Neural cell (in vitro differentiated cells): ENCODE data around the gene APOBEC3A. TPM values are rescaled to one million over a fixed set of nuclear protein-coding genes. Genes with fewer than 3 reads are reported as not detected.
"Not testable (repeated sequence)": the region's sequence is repeated elsewhere in the genome, so short reads cannot be mapped to it uniquely, and the experiment has no call there.

Source experiments
- H2AFZ ChIP-seq: fragments of 200-600, 300-800 bp; sonication (generic), shearing (Covaris generic); 2 replicates; pipeline ENCODE4 v1.6.0; 2014; ENCODE audit warnings: low read depth, mild to moderate bottlenecking, antibody characterized with exemption, low read length, moderate library complexity
- H3F3A ChIP-seq: fragments of 200-600 bp; shearing (Covaris generic); 2 replicates; pipeline ENCODE4 v1.6.1; 2016; ENCODE audit warnings: mild to moderate bottlenecking, moderate library complexity, mixed read lengths, antibody characterized with exemption, low read length; ENCODE audit not compliant: insufficient read depth, poor library complexity, severe bottlenecking
- H3K27ac ChIP-seq: fragments of 200-600, 300-800 bp; sonication (generic), shearing (Covaris generic); 2 replicates; pipeline ENCODE4 v1.5.1; 2014; ENCODE audit warnings: mild to moderate bottlenecking, low read length, moderate library complexity
- H3K27me3 ChIP-seq: fragments of 300-800, 200-600 bp; sonication (generic), shearing (Covaris generic); 2 replicates; pipeline ENCODE4 v1.6.0; 2014; ENCODE audit warnings: mild to moderate bottlenecking, low read depth, low read length, moderate library complexity; ENCODE audit not compliant: insufficient read depth
- H3K36me3 ChIP-seq: fragments of 300-800, 200-600 bp; sonication (generic), shearing (Covaris generic); 2 replicates; pipeline ENCODE4 v1.5.1; 2014; ENCODE audit warnings: mild to moderate bottlenecking, antibody characterized with exemption, low read length, moderate library complexity; ENCODE audit not compliant: insufficient read depth
- H3K4me2 ChIP-seq: fragments of 300-800, 200-600 bp; sonication (generic), shearing (Covaris generic); 2 replicates; pipeline ENCODE4 v1.6.0; 2014; ENCODE audit warnings: mild to moderate bottlenecking, low read length
- H3K4me3 ChIP-seq: fragments of 300-800, 200-600 bp; sonication (generic), shearing (Covaris generic); 2 replicates; pipeline ENCODE4 v1.5.1; 2014; ENCODE audit warnings: mild to moderate bottlenecking, low read length, moderate library complexity
- H3K79me2 ChIP-seq: fragments of 200-600 bp; shearing (Covaris generic); replicated peaks from 2 replicates; pipeline ENCODE4 v1.6.0; 2014; ENCODE audit warnings: mild to moderate bottlenecking, low read length, moderate library complexity; ENCODE audit not compliant: insufficient read depth
- H3K9ac ChIP-seq: fragments of 300-800, 200-600 bp; sonication (generic), shearing (Covaris generic); 2 replicates; pipeline ENCODE4 v1.6.1; 2016; ENCODE audit warnings: mild to moderate bottlenecking, low read length, mixed read lengths
- H3K9me2 ChIP-seq: fragments of 200-600 bp; shearing (Covaris generic); 2 replicates; pipeline ENCODE4 v1.6.1; 2016; ENCODE audit warnings: mild to moderate bottlenecking, low read length, mixed read lengths; ENCODE audit not compliant: insufficient read depth
- H3K9me3 ChIP-seq: fragments of 200-600, 300-800 bp; sonication (generic), shearing (Covaris generic); 2 replicates; pipeline ENCODE4 v1.6.1; 2016; ENCODE audit warnings: mild to moderate bottlenecking, mixed run types, low read length, moderate library complexity, mixed read lengths
- H4K20me1 ChIP-seq: fragments of 200-600 bp; shearing (Covaris generic); 2 replicates; pipeline ENCODE4 v1.6.1; 2016; ENCODE audit warnings: mild to moderate bottlenecking, mixed run types; ENCODE audit not compliant: insufficient read depth
- CTCF ChIP-seq: fragments of 450-650 bp; IDR thresholded peaks from 2 replicates; pipeline ENCODE4 v1.5.1; 2014; ENCODE audit warnings: antibody characterized with exemption, mild to moderate bottlenecking, moderate library complexity; ENCODE audit not compliant: poor library complexity, severe bottlenecking
- EP300 ChIP-seq: fragments of 450-650 bp; conservative IDR thresholded peaks from 2 replicates; pipeline ENCODE4 v1.6.1; 2014; ENCODE audit warnings: antibody characterized with exemption, mild to moderate bottlenecking, moderate library complexity; ENCODE audit not compliant: poor library complexity, severe bottlenecking
- EZH2 ChIP-seq: fragments of 200-600, 300-800 bp; shearing (Covaris generic), sonication (generic); IDR thresholded peaks from 2 replicates; pipeline ENCODE4 v1.6.1; 2014; ENCODE audit warnings: antibody characterized with exemption, low read length, borderline replicate concordance, mild to moderate bottlenecking; ENCODE audit not compliant: insufficient read depth, poor library complexity, severe bottlenecking
- MXI1 ChIP-seq: fragments of 450-650 bp; conservative IDR thresholded peaks from 2 replicates; pipeline ENCODE4 v1.6.1; 2014; ENCODE audit warnings: antibody characterized with exemption, mild to moderate bottlenecking; ENCODE audit not compliant: poor library complexity, severe bottlenecking
- POLR2AphosphoS5 ChIP-seq: IDR thresholded peaks from 2 replicates; pipeline ENCODE4 v1.6.1; 2012
- RAD21 ChIP-seq: fragments of 450-650 bp; conservative IDR thresholded peaks from 2 replicates; pipeline ENCODE4 v1.6.1; 2014; ENCODE audit warnings: antibody characterized with exemption, mild to moderate bottlenecking, moderate library complexity
- REST ChIP-seq: IDR thresholded peaks from 2 replicates; pipeline ENCODE4 v1.6.1; 2012; ENCODE audit warnings: borderline replicate concordance
- SMC3 ChIP-seq: fragments of 450-650 bp; conservative IDR thresholded peaks from 2 replicates; pipeline ENCODE4 v1.6.1; 2014; ENCODE audit warnings: antibody characterized with exemption, mild to moderate bottlenecking, moderate library complexity; ENCODE audit not compliant: poor library complexity
- TAF1 ChIP-seq: IDR thresholded peaks from 2 replicates; pipeline ENCODE4 v1.6.1; 2012; ENCODE audit warnings: low read depth
- polyA plus RNA-seq: library from polyadenylated mRNA; depleted of rRNA; stranded (reverse); fragments of >200 nt; gene quantifications from 2 replicates; pipeline ENCODE4 v1.2.3, GENCODE V29; 2014

APOBEC3A gene
- polyA plus RNA-seq, 1 donor from 2014 or later: not detected

DNA sequence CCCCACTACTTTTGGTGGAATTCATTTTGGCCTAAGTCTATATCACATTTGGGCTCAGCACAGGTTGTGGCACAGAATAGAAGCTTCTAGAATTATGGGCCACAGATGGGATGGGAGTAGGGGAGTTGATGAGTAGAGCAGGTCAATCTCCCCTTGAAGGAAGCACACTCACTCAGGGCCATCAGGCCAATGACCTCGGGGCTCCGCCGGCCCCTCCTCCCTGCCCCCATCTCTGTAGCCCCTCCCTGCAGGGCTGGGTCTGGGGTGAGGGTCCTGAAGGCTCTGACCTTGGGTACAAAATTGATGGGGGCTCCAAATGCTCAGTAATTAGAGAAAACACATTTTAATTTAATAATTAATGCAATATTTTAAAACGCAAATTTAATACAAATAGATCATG is 3.3 kb downstream of the APOBEC3A start:
- not testable (repeated sequence) for H3K27me3 ChIP-seq, H4K20me1 ChIP-seq, H3K9me3 ChIP-seq, H2AFZ ChIP-seq, H3K4me2 ChIP-seq, H3K79me2 ChIP-seq, H3F3A ChIP-seq, H3K4me3 ChIP-seq, H3K27ac ChIP-seq, H3K36me3 ChIP-seq, H3K9me2 ChIP-seq, H3K9ac ChIP-seq

DNA sequence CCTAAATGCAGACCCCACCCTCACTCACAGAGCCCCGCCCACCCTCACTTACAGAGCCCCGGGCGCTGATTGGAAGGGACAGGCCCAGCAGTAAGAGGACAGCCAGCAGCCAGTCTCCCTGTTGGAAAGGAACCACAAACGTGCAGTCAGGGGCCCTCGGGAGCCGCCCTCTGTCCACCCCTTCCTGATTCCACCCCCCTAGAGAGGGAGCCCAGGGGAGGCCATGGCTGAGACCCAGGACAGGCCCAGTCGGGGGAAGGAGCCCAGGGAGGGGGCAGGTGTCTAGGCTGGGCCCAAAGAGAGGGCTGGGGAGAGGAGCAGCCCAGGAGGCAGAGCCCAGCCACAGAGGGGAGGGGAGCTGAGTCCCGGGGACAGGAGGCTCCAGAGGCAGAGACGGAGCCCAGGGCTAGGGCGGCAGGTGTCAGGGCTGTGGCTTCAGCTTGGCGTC is 5.9 kb downstream of the APOBEC3A start:
- not testable (repeated sequence) for H2AFZ ChIP-seq, H3K79me2 ChIP-seq, H3K27ac ChIP-seq, H3K4me2 ChIP-seq, H3K9me2 ChIP-seq, H3K27me3 ChIP-seq, H3F3A ChIP-seq, H3K4me3 ChIP-seq, H3K9me3 ChIP-seq, H3K9ac ChIP-seq, H3K36me3 ChIP-seq, H4K20me1 ChIP-seq

DNA sequence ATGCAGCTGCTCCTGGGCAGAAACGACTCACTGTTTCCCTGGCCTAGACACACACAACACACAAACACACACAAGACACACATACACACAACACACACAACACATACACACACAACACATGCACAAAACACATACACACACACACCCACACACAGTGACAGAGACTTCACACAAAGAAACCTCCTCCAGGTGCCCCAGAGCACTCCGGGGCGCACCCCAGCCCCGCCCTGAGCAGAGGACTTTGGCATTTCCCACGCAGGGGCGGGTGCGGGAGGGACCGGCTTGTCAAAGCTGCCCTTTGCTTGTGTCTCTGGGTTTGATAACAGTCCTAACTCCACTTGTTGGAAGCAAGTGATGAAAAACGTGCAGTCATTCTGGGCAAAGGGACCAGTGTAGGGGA is 6.5 kb downstream of the APOBEC3A start:
- no peaks in the 10 kb centered on the region for H3K79me2 ChIP-seq
- H3K4me2 ChIP-seq: no peak overlapping the region
- no peak overlapping the region for H3K9ac ChIP-seq
- no peaks in the 10 kb centered on the region for H3K9me3 ChIP-seq
- H3K4me3 ChIP-seq: no peak overlapping the region
- H3K9me2 ChIP-seq: no peaks in the 10 kb centered on the region
- no peaks in the 10 kb centered on the region for H3K36me3 ChIP-seq
- no peak overlapping the region for H3K27ac ChIP-seq
- H2AFZ ChIP-seq: no peak overlapping the region
- no peak for TF ChIP-seq CTCF
- no peak for TF ChIP-seq RAD21
- no peak for TF ChIP-seq EP300
- no peak for TF ChIP-seq EZH2
- TF ChIP-seq TAF1: no peak
- no peak for TF ChIP-seq MXI1
- no peak for TF ChIP-seq SMC3
- TF ChIP-seq POLR2AphosphoS5: no peak
- no peaks in the 10 kb centered on the region for H4K20me1 ChIP-seq
- H3F3A ChIP-seq: no peaks in the 10 kb centered on the region
- H3K27me3 ChIP-seq: no peaks in the 10 kb centered on the region

GRCh38 chr22:38964306-38964705 is 6.9 kb downstream of the APOBEC3A start:
- Histone ChIP-seq H2AFZ (no peak overlapping the region), H3K9ac (no peak overlapping the region), H3F3A (no peaks in the 10 kb centered on the region), H3K36me3 (no peaks in the 10 kb centered on the region), H3K9me2 (no peaks in the 10 kb centered on the region), H3K27me3 (no peaks in the 10 kb centered on the region), H3K9me3 (no peaks in the 10 kb centered on the region), H4K20me1 (no peaks in the 10 kb centered on the region), H3K4me3 (no peak overlapping the region), H3K79me2 (no peaks in the 10 kb centered on the region), H3K4me2 (no peak overlapping the region), H3K27ac (no peak overlapping the region)
- no peak for TF ChIP-seq RAD21
- TF ChIP-seq TAF1: no peak
- no peak for TF ChIP-seq CTCF
- no peak for TF ChIP-seq SMC3
- TF ChIP-seq EP300: no peak
- no peak for TF ChIP-seq POLR2AphosphoS5
- no peak for TF ChIP-seq REST
- TF ChIP-seq EZH2: no peak
- no peak for TF ChIP-seq MXI1
